ENCODE results near the gene FAM227B.

Gene FAM227B

DNA sequence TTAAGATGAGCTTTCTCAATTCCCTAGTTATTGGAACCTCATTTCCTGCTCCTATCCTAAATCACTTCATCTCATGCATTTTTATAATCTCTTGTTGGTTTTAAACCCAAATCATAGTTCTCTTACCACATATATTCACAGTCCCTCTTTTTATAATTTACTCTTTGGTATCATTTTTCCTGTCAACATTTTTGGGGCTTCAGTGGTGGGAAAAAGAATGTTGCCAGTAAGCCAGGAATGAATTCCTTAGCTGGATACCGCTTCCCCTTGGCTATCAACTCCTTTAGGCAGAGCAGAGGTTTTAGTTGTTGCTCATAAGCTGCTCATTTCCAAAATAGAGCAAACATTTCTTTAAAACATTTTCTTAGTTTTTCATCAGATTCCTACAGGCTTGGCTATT lies 338.3 kb downstream of the FAM227B start:
- Histone ChIP-seq H3K9me2 (ENCODE audit: low read depth, low read length) (no peaks in the 10 kb centered on the region), H3K9ac (ENCODE audit: low read length) (no peak overlapping the region), H3K79me2 (ENCODE audit: insufficient read depth, low read length) (no peaks in the 10 kb centered on the region), H3K4me2 (ENCODE audit: low read length) (no peak overlapping the region), H3K27me3 (ENCODE audit: insufficient read depth, low read length) (no peaks in the 10 kb centered on the region), H4K20me1 (ENCODE audit: insufficient read depth, low read length) (no peaks in the 10 kb centered on the region), H3K27ac (ENCODE audit: low read depth, low read length, poor library complexity, severe bottlenecking) (no peak overlapping the region), H3K36me3 (ENCODE audit: insufficient read depth, low read length) (peaks cover 17% of the 10 kb centered on the region; the same call in 1 of the 2 replicates), H3K4me1 (ENCODE audit: insufficient read depth, low read length, severe bottlenecking) (no peaks in the 10 kb centered on the region), H3K4me3 (ENCODE audit: low read depth, low read length, poor library complexity, severe bottlenecking) (no peak overlapping the region), H2AFZ (ENCODE audit: low read length) (no peak overlapping the region), H3K9me3 (ENCODE audit: low read length) (no peaks in the 10 kb centered on the region), H3F3A (ENCODE audit: insufficient read depth, low read length) (no peaks in the 10 kb centered on the region)
- TF ChIP-seq, protein P1, sequence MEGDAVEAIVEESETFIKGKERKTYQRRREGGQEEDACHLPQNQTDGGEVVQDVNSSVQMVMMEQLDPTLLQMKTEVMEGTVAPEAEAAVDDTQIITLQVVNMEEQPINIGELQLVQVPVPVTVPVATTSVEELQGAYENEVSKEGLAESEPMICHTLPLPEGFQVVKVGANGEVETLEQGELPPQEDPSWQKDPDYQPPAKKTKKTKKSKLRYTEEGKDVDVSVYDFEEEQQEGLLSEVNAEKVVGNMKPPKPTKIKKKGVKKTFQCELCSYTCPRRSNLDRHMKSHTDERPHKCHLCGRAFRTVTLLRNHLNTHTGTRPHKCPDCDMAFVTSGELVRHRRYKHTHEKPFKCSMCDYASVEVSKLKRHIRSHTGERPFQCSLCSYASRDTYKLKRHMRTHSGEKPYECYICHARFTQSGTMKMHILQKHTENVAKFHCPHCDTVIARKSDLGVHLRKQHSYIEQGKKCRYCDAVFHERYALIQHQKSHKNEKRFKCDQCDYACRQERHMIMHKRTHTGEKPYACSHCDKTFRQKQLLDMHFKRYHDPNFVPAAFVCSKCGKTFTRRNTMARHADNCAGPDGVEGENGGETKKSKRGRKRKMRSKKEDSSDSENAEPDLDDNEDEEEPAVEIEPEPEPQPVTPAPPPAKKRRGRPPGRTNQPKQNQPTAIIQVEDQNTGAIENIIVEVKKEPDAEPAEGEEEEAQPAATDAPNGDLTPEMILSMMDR (IDR thresholded peaks at IDR 0.05; ENCODE audit: low read length): no peak
- no peak for TF ChIP-seq EZH2 (IDR thresholded peaks at IDR 0.05; ENCODE audit: borderline replicate concordance, low read length)

DNA sequence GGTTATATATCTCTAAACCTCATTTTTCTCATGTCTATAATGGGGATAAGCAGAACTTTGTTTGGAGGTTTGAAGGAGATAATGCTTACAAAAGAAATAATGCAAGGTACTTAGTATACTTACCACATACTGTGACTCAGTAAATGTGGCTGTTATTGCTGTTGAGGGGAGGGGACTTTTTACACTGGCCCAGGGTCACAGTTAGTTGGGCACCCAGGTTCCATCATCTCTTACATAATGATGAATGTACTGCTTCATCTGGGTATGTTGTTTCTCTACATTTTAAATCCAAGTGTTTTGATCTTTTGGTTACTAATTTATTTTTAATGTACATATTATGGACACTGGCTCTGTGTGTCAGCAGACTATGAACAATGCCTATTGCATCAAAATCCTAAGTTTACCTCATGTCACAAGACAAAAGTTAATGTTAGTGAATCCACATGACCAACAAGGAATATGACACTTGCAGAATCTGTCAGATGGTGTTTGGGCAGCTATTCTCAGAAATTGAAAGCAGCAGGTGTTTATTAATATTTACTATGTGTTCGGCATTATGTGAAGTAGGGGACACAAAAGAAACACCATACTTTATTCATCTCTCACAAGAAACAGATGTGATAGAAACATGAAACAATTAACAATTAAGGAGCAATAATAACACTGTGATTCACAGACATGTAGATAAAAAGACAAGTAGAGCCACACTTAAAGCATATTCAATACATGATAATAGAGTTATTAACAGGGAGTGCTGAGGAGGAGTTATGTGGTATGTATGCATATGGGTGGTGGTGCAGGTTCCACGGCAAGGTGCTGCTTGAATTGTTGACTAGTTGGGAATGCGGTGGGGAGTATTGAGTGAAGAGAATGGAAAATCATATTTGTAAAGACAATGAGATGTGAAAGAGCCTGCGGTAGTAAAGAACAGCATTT lies 340.8 kb downstream of the FAM227B start:
- TF ChIP-seq, protein P1 (IDR thresholded peaks at IDR 0.05; ENCODE audit: low read length): no peak
- TF ChIP-seq EZH2 (IDR thresholded peaks at IDR 0.05; ENCODE audit: borderline replicate concordance, low read length): no peak
- Histone ChIP-seq H3K27ac (ENCODE audit: low read depth, low read length, poor library complexity, severe bottlenecking) (no peak overlapping the region), H3K4me1 (ENCODE audit: insufficient read depth, low read length, severe bottlenecking) (no peaks in the 10 kb centered on the region), H3K36me3 (ENCODE audit: insufficient read depth, low read length) (peaks cover 17% of the 10 kb centered on the region; the same call in 1 of the 2 replicates), H3K4me2 (ENCODE audit: low read length) (no peak overlapping the region), H3K9me2 (ENCODE audit: low read depth, low read length) (no peaks in the 10 kb centered on the region), H3K79me2 (ENCODE audit: insufficient read depth, low read length) (no peaks in the 10 kb centered on the region), H3K9me3 (ENCODE audit: low read length) (no peaks in the 10 kb centered on the region), H3K27me3 (ENCODE audit: insufficient read depth, low read length) (no peaks in the 10 kb centered on the region), H3K9ac (ENCODE audit: low read length) (no peak overlapping the region), H3F3A (ENCODE audit: insufficient read depth, low read length) (no peaks in the 10 kb centered on the region), H2AFZ (ENCODE audit: low read length) (no peak overlapping the region), H4K20me1 (ENCODE audit: insufficient read depth, low read length) (no peaks in the 10 kb centered on the region), H3K4me3 (ENCODE audit: low read depth, low read length, poor library complexity, severe bottlenecking) (no peak overlapping the region)

DNA sequence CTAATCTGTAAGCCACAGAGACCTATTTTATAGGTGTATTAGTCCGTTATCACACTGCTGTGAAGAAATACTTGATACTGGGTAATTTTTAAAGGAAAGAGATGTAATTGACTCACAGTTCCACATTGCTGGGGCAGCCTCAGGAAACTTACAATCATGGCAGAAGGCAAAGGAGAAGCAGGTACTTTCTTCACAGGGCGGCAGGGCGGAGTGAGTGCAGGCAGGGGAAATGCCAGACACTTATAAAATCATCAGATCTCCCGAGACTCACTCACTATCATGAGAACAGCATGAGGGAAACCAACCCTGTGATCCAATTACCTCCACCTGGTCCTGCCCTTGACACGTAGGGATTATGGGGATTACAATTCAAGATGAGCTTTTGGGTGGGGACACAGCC lies 341.9 kb downstream of the FAM227B start:
- H3K4me1 ChIP-seq (ENCODE audit: insufficient read depth, low read length, severe bottlenecking): no peaks in the 10 kb centered on the region
- no peak overlapping the region for H3K9ac ChIP-seq (ENCODE audit: low read length)
- no peak overlapping the region for H3K4me3 ChIP-seq (ENCODE audit: low read depth, low read length, poor library complexity, severe bottlenecking)
- H3K36me3 ChIP-seq (ENCODE audit: insufficient read depth, low read length): peaks cover 10% of the 10 kb centered on the region; the same call in 1 of the 2 replicates
- H3K27me3 ChIP-seq (ENCODE audit: insufficient read depth, low read length): no peaks in the 10 kb centered on the region
- H3K9me2 ChIP-seq (ENCODE audit: low read depth, low read length): no peaks in the 10 kb centered on the region
- H3F3A ChIP-seq (ENCODE audit: insufficient read depth, low read length): no peaks in the 10 kb centered on the region
- H3K9me3 ChIP-seq (ENCODE audit: low read length): no peaks in the 10 kb centered on the region
- TF ChIP-seq, protein P1 (IDR thresholded peaks at IDR 0.05; ENCODE audit: low read length): no peak
- no peak for TF ChIP-seq EZH2 (IDR thresholded peaks at IDR 0.05; ENCODE audit: borderline replicate concordance, low read length)
- no peaks in the 10 kb centered on the region for H4K20me1 ChIP-seq (ENCODE audit: insufficient read depth, low read length)
- H3K4me2 ChIP-seq (ENCODE audit: low read length): no peak overlapping the region
- H2AFZ ChIP-seq (ENCODE audit: low read length): no peak overlapping the region
- no peaks in the 10 kb centered on the region for H3K79me2 ChIP-seq (ENCODE audit: insufficient read depth, low read length)
- H3K27ac ChIP-seq (ENCODE audit: low read depth, low read length, poor library complexity, severe bottlenecking): no peak overlapping the region

Data from OCI-LY1 (cell line).